ENCODE measurements around the gene RBM10. TPM values are rescaled to one million over a fixed set of nuclear protein-coding genes. Genes with fewer than 3 reads are reported as not detected.

Gene RBM10
- total and polyA plus RNA-seq, 9 of the 15 experiments (the other 6 are each of a cell fraction or from before 2014, with no cell fraction given): 1.1 to 61.7 (median 31.5) TPM

DNA sequence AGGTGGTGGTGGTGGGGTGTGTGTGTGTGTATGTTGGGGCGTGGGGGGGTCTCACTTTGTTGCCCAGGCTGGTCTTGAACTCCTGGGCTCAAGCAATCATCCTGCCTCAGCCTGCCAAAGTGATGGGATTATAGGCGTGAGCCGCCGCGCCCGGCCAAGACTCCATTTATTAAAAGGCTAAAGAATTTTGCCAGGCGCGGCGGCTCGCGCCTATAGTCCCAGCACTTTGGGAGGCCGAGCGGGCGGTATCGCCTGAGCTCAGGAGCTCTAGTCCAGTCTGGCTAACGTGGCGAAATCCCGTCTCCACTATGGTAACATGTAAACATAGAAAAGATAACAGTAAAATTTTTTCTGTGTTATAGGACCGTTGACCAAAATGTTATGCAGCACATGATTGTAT lies 44.9 kb downstream of the RBM10 start:
- H3K4me2 ChIP-seq (ENCODE audit: insufficient read depth, low read length): no peak overlapping the region
- H3K4me3 ChIP-seq: no peak overlapping the region
- H2AFZ ChIP-seq (ENCODE audit: low read depth, low read length): no peak overlapping the region
- TF ChIP-seq ZFX (CRISPR knock-in tag; IDR thresholded peaks at IDR 0.05) (no peak), ATF4 (CRISPR knock-in tag; IDR thresholded peaks at IDR 0.05) (no peak), ZNF407 (IDR thresholded peaks at IDR 0.05; ENCODE audit: low read depth) (no peak), FOXP4 (CRISPR knock-in tag; IDR thresholded peaks at IDR 0.05; ENCODE audit: borderline replicate concordance) (no peak), HDAC1 (IDR thresholded peaks at IDR 0.05) (no peak)
- TF ChIP-seq, protein P1, sequence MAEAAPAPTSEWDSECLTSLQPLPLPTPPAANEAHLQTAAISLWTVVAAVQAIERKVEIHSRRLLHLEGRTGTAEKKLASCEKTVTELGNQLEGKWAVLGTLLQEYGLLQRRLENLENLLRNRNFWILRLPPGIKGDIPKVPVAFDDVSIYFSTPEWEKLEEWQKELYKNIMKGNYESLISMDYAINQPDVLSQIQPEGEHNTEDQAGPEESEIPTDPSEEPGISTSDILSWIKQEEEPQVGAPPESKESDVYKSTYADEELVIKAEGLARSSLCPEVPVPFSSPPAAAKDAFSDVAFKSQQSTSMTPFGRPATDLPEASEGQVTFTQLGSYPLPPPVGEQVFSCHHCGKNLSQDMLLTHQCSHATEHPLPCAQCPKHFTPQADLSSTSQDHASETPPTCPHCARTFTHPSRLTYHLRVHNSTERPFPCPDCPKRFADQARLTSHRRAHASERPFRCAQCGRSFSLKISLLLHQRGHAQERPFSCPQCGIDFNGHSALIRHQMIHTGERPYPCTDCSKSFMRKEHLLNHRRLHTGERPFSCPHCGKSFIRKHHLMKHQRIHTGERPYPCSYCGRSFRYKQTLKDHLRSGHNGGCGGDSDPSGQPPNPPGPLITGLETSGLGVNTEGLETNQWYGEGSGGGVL (CRISPR knock-in tag; IDR thresholded peaks at IDR 0.05): no peak

More for the DNA sequence above, 44.9 kb downstream of the RBM10 start:
- no peak for FAIRE-seq
- no peaks in the 10 kb centered on the region for H3K9me3 ChIP-seq (replicated peaks; ENCODE audit: control insufficient read depth, insufficient read depth, low read depth, low read length)
- in situ Hi-C loops (cut with MboI) (loop anchor here (10.0 kb wide), 2 partner anchors 195 to 335 kb away; no protein-coding TSS in a partner anchor), intact Hi-C loops (cut with micrococcal nuclease) (loop anchor here (5.0 to 10.0 kb wide), 2 partner anchors 555 to 837 kb away; no protein-coding TSS in a partner anchor)
- no peak overlapping the region for H3K9ac ChIP-seq (ENCODE audit: insufficient read depth in 1 of 2, low read depth in 2 of 2, low read length in 2 of 2)
- no peak overlapping the region for H3K27ac ChIP-seq (ENCODE audit: extremely low read depth, low read depth, low read length)
- no peak for ATAC-seq
- 0 out of 2 replicates have a peak, but pooled peaks cover 4% of the 10 kb centered on the region for H4K20me1 ChIP-seq (replicated peaks; ENCODE audit: control insufficient read depth, insufficient read depth, low read length)
- DNase-seq (ENCODE audit: extremely low read depth in 1 of 4, low spot score in 3 of 4): no peak
- BruUV-seq (replicated peaks): no TSS peak
- H3K9me1 ChIP-seq (ENCODE audit: control insufficient read depth, insufficient read depth, low read length): no peaks in the 10 kb centered on the region
- WGBS (ENCODE audit: insufficient coverage, low coverage, missing lambda C conversion rate): 65% methylated on average over 4 of the region's 19 CpGs
- peaks cover 25% of the 10 kb centered on the region; the same call in 1 of the 3 replicates for H3K36me3 ChIP-seq (ENCODE audit: control insufficient read depth, insufficient read depth, low read length)
- ChIA-PET CTCF (ENCODE audit: low intra/inter-chr PET ratio) (no interaction called here), POLR2A (no interaction called here)
- H3K79me2 ChIP-seq (ENCODE audit: control insufficient read depth, insufficient read depth, low read length): peaks cover 18% of the 10 kb centered on the region
- H3K27me3 ChIP-seq (ENCODE audit: control insufficient read depth in 2 of 2, insufficient read depth in 2 of 2, low read length in 2 of 2): no peaks in the 10 kb centered on the region
- H3K4me1 ChIP-seq (replicated peaks in 1 of 2; ENCODE audit: control insufficient read depth in 2 of 2, insufficient read depth in 2 of 2, low read length in 2 of 2): peaks cover 4 to 18% of the 10 kb centered on the region in 2 experiments; a peak in 4 of 5 replicates
